Uterus (tissue), 4 donors: ENCODE measurements around the gene DDX28. TPM values are rescaled to one million over a fixed set of nuclear protein-coding genes. Genes with fewer than 3 reads are reported as not detected.

Experiments used
- DNase-seq, 2 donors: peaks; one replicate each; pipeline ENCODE4 v3.0.0-alpha.2; 2019 to 2020
- H3K27ac ChIP-seq, 2 donors: fragments of 200-600 bp; sonication (generic); 1 replicate in 1 of 2; 2 replicates in 1 of 2; pipeline ENCODE4 v1.5.1; 2016 to 2018
- H3K27me3 ChIP-seq, 2 donors: fragments of 200-600 bp; sonication (generic); one replicate each; pipeline ENCODE4 v1.5.1; 2018 to 2019; ENCODE audit warnings: control low read depth in 1 of 2
- H3K36me3 ChIP-seq, 2 donors: fragments of 200-600 bp; sonication (generic); one replicate each; pipeline ENCODE4 v1.5.1; 2019; ENCODE audit warnings: control low read depth in 1 of 2
- H3K4me1 ChIP-seq, 2 donors: fragments of 200-600 bp; sonication (generic); one replicate each; pipeline ENCODE4 v1.5.1; 2018 to 2019; ENCODE audit warnings: control low read depth in 1 of 2
- H3K4me3 ChIP-seq, 2 donors: fragments of 200-600 bp; sonication (generic); 1 replicate in 1 of 2; 2 replicates in 1 of 2; pipeline ENCODE4 v1.5.1; 2018 to 2019; ENCODE audit warnings: mild to moderate bottlenecking in 1 of 2
- H3K9me3 ChIP-seq, 2 donors: fragments of 200-600 bp; sonication (generic); one replicate each; pipeline ENCODE4 v1.5.1; 2019; ENCODE audit warnings: control low read depth in 1 of 2
- CTCF ChIP-seq, 4 experiments: fragments of 200-600 bp in 2 of 4; fragments of 450-650 bp in 2 of 4; sonication (generic) in 2 of 4; IDR thresholded peaks; one replicate each; pipeline ENCODE4 v1.5.1; 2016 to 2019; ENCODE audit warnings: antibody characterized with exemption in 4 of 4, mild to moderate bottlenecking in 2 of 4, moderate library complexity in 1 of 4
- POLR2A ChIP-seq, 2 donors: fragments of 450-650 bp; IDR thresholded peaks; one replicate each; pipeline ENCODE4 v1.6.1; 2016; ENCODE audit warnings: antibody characterized with exemption in 2 of 2, mild to moderate bottlenecking in 1 of 2, moderate library complexity in 1 of 2
- intact Hi-C: fragments of 100-400 bp; cut with DNase I; formaldehyde crosslinking; loops from one replicate; pipeline ENCODE4 v1.15.1; 2023; ENCODE audit warnings: low total_unique reads
- total RNA-seq, 4 donors: library from RNA; depleted of rRNA in 3 of 4; stranded (reverse); fragments of >200 nt in 3 of 4; gene quantifications; one replicate each; pipeline versions ENCODE4 v1.1.0 to v1.2.4, GENCODE V29; 2014 to 2023
- donor health status: DM: yes; HTN: yes; CAD: no.

DDX28 gene
- total RNA-seq, 4 donors from 2014 or later: 2.9 to 14.1 (median 11.8) TPM

GRCh38 chr16:67987460-67988160 is 35.4 kb downstream of the DDX28 start:
- no peaks in the 10 kb centered on the region for H3K4me1 ChIP-seq
- intact Hi-C loops: no loop called here
- H3K27me3 ChIP-seq: no peaks in the 10 kb centered on the region
- H3K9me3 ChIP-seq: no peaks in the 10 kb centered on the region
- H3K36me3 ChIP-seq: no peaks in the 10 kb centered on the region
- DNase-seq: peak in 1 of 2 donors; percentile 33
- peak overlapping the region; percentile 28 to 52 for H3K27ac ChIP-seq
- TF ChIP-seq POLR2A (IDR thresholded peaks at IDR 0.05): no peak
- TF ChIP-seq CTCF (IDR thresholded peaks at IDR 0.05): no peak
- H3K4me3 ChIP-seq: no peak overlapping the region

- intact Hi-C loops: no loop called here
- DNase-seq: no peak
- no peaks in the 10 kb centered on the region for H3K9me3 ChIP-seq
- no peaks in the 10 kb centered on the region for H3K36me3 ChIP-seq
- no peaks in the 10 kb centered on the region for H3K27me3 ChIP-seq
- no peak overlapping the region for H3K4me3 ChIP-seq
- H3K4me1 ChIP-seq: no peaks in the 10 kb centered on the region
- H3K27ac ChIP-seq: peak overlapping the region; percentile 28 to 52
- TF ChIP-seq CTCF (IDR thresholded peaks at IDR 0.05) (no peak), POLR2A (IDR thresholded peaks at IDR 0.05) (no peak)
Measured at GRCh38 chr16:67986949-67987348, 36.1 kb downstream of the DDX28 start.

- Histone ChIP-seq H3K27ac (no peak overlapping the region), H3K4me1 (no peaks in the 10 kb centered on the region), H3K9me3 (no peaks in the 10 kb centered on the region), H3K4me3 (no peak overlapping the region), H3K27me3 (no peaks in the 10 kb centered on the region), H3K36me3 (no peaks in the 10 kb centered on the region)
- no peak for DNase-seq
- TF ChIP-seq CTCF (IDR thresholded peaks at IDR 0.05): no peak
- TF ChIP-seq POLR2A (IDR thresholded peaks at IDR 0.05): no peak
- intact Hi-C loops: no loop called here
Measured at GRCh38 chr16:67982011-67982696, 40.9 kb downstream of the DDX28 start.

GRCh38 chr16:67979955-67980678 is 42.9 kb downstream of the DDX28 start, which contains the start of gene DPEP3:
TSS of gene DPEP3 (minus strand) at chr16:67980499. CDS start at chr16:67980380, 119 bp downstream.
- Histone ChIP-seq H3K9me3 (no peaks in the 10 kb centered on the region), H3K27me3 (no peaks in the 10 kb centered on the region), H3K27ac (no peak within 1 kb of the TSS), H3K4me3 (no peak within 1 kb of the TSS), H3K4me1 (no peaks in the 10 kb centered on the region), H3K36me3 (no peaks in the 10 kb centered on the region)
- DNase-seq: no peak
- TF ChIP-seq CTCF (IDR thresholded peaks at IDR 0.05) (no peak), POLR2A (IDR thresholded peaks at IDR 0.05) (no peak)
- intact Hi-C loops: no loop called here
